Psoas muscle (tissue), 8 donors: Measurements from ENCODE around the gene PSMA2. TPM values are rescaled to one million over a fixed set of nuclear protein-coding genes. Genes with fewer than 3 reads are reported as not detected.

Experiments
- ATAC-seq, 4 donors: fragments of 200-7000 bp; cut with Tn5 transposase; one replicate each; pipeline ENCODE4 v1.9.1; 2020; ENCODE audit warnings: moderate library complexity in 3 of 4, mild to moderate bottlenecking in 2 of 4
- DNase-seq, 2 donors: peaks; one replicate each; pipeline ENCODE4 v3.0.0-alpha.2; 2020
- H3K27ac ChIP-seq: fragments of 200-600 bp; one replicate; pipeline ENCODE4 v1.8.0; 2022
- H3K27me3 ChIP-seq, 3 donors: fragments of 200-600 bp in 1 of 3; one replicate each; pipeline versions ENCODE4 v1.6.1 to v1.8.0; 2013 to 2022; ENCODE audit warnings: low read length in 2 of 3, mild to moderate bottlenecking in 2 of 3, moderate library complexity in 1 of 3; ENCODE audit not compliant: insufficient read depth in 3 of 3
- H3K36me3 ChIP-seq, 2 donors: fragments of 200-600 bp in 1 of 2; one replicate each; pipeline versions ENCODE4 v1.6.1 to v1.8.0; 2013 to 2022; ENCODE audit warnings: low read depth in 1 of 2, mild to moderate bottlenecking in 1 of 2, moderate library complexity in 1 of 2; ENCODE audit not compliant: insufficient read depth in 1 of 2
- H3K4me1 ChIP-seq: fragments of 200-600 bp; one replicate; pipeline ENCODE4 v1.8.0; 2022
- H3K4me3 ChIP-seq: fragments of 200-600 bp; one replicate; pipeline ENCODE4 v1.8.0; 2022; ENCODE audit warnings: mild to moderate bottlenecking
- H3K9me3 ChIP-seq: fragments of 200-600 bp; one replicate; pipeline ENCODE4 v1.8.0; 2022
- WGBS, 3 donors: extraction: QIAGEN DNeasy Blood & Tissue Kit; methylation state at CpG; one replicate each; pipeline versions ENCODE4 v1.1.6 to v1.1.7; 2013; 5-methylcytosine and 5-hydroxymethylcytosine counted together
- intact Hi-C, 2 donors: fragments of 100-400 bp; cut with DNase I; formaldehyde crosslinking; loops; one replicate each; pipeline versions ENCODE4 v1.11.0 to v1.14.2; 2022
- polyA plus RNA-seq, 3 donors: library from polyadenylated mRNA; stranded (reverse); fragments of 200-250 nt; gene quantifications; one replicate each; pipeline ENCODE4 v1.2.3, GENCODE V29; 2013
- total RNA-seq, 4 donors: library from RNA; stranded (reverse); fragmentation: NEBNext Ultra II Directional in 2 of 4; extraction: Animal tissue kit (Norgen Biotek cat#: 25700) in 2 of 4; gene quantifications; one replicate each; pipeline versions ENCODE4 v1.2.1 to v1.2.4, GENCODE V29; 2021 to 2023
- TF ChIP-seq, protein P1 (sequence below): fragments of 200-600 bp; IDR thresholded peaks from one replicate; pipeline ENCODE4 v1.8.0; 2022; ENCODE audit warnings: antibody characterized with exemption
- donor health status: healthy with polysubstance abuse.
- donor health status: DM: no; HTN: no; CAD: no; lungs with moderate emphysema.
- donor health status: Bipolar disorder and iron deficiency.
- donor health status: healthy.
- donor health status: DM: yes; HTN: yes; CAD: no.
- donor health status: DM: no; HTN: no; CAD: no.
- donor health status: DM: no; HTN: no; CAD: no.
- donor health status: DM: yes; HTN: yes; CAD: no.

Gene PSMA2
- total and polyA plus RNA-seq, 7 donors, result 57.4 to 334 (median 145) TPM

DNA sequence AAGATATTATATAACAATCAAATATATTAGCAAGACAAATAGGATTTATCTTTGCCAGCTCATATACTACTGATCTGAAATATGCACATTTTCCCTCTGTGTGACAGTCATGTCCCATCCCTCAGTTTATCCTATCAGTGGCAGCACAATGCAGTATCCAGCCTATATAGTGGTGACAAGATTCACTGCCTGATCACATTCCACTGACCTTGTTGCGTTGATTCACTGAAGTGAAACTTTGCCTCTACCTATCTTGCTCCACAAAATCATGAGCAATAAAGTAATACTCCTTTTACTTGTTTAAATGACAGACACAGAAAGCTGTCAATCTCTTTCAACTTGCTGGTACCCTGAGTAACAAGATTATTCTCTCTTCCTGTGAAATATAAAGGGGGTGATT, 6.3 kb downstream of the PSMA2 start:
- Histone ChIP-seq H3K4me3 (no peak overlapping the region), H3K36me3 (peaks cover 12 to 69% of the 10 kb centered on the region in 2 donors), H3K27me3 (no peaks in the 10 kb centered on the region), H3K9me3 (no peaks in the 10 kb centered on the region), H3K4me1 (peaks cover 18% of the 10 kb centered on the region), H3K27ac (no peak overlapping the region)
- 88 to 100% (median 89%) methylated on average over 1 of the region's 1 CpG for WGBS, 3 donors
- ATAC-seq (no peak), DNase-seq (no peak)
- TF ChIP-seq, protein P1, sequence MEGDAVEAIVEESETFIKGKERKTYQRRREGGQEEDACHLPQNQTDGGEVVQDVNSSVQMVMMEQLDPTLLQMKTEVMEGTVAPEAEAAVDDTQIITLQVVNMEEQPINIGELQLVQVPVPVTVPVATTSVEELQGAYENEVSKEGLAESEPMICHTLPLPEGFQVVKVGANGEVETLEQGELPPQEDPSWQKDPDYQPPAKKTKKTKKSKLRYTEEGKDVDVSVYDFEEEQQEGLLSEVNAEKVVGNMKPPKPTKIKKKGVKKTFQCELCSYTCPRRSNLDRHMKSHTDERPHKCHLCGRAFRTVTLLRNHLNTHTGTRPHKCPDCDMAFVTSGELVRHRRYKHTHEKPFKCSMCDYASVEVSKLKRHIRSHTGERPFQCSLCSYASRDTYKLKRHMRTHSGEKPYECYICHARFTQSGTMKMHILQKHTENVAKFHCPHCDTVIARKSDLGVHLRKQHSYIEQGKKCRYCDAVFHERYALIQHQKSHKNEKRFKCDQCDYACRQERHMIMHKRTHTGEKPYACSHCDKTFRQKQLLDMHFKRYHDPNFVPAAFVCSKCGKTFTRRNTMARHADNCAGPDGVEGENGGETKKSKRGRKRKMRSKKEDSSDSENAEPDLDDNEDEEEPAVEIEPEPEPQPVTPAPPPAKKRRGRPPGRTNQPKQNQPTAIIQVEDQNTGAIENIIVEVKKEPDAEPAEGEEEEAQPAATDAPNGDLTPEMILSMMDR, result no peak
- intact Hi-C loops, result loop anchor here in 1 of 2 donors (10.0 kb wide), 1 partner anchor 789 kb away; no protein-coding TSS in a partner anchor

DNA sequence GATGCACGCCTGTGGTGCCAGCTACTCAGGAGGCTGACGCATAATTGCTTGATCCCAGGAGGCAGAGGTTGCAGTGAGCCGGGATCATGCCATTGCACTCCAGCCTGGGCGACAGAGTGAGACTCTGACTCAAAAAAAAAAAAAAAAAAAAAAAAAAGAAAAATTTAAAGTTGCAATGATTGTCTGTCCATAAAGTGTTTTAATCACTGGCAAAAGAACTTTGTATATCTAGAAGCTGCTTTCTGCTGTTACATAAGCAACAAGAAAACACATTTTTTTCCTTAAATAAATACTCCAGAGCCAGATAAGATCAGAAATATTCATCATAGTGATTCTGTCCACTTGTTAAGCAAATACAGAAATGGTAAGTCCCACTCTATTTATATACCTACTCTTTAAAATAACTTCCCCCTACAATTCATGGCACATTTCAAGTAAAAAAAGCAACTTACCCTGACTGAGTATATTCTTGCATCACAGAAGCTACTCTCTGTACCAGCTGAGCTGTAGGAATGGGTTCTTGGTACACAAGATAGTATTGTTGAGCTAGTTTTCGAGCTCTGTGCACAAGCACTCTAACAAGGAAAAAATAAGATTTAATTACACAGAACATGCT, 7.6 kb downstream of the PSMA2 start:
- no peaks in the 10 kb centered on the region for H3K27me3 ChIP-seq
- H3K9me3 ChIP-seq, result no peaks in the 10 kb centered on the region
- H3K4me3 ChIP-seq, result no peak overlapping the region
- H3K36me3 ChIP-seq, result peaks cover 12 to 82% of the 10 kb centered on the region in 2 donors
- WGBS, 3 donors, result 87 to 96% (median 89%) methylated on average over 5 of the region's 5 CpGs
- no peak overlapping the region for H3K27ac ChIP-seq
- no peak for DNase-seq
- peaks cover 6% of the 10 kb centered on the region for H3K4me1 ChIP-seq
- ATAC-seq, result no peak
- TF ChIP-seq, protein P1, result no peak
- intact Hi-C loops, result loop anchor here in 1 of 2 donors (10.0 kb wide), 1 partner anchor 790 kb away; no protein-coding TSS in a partner anchor

DNA sequence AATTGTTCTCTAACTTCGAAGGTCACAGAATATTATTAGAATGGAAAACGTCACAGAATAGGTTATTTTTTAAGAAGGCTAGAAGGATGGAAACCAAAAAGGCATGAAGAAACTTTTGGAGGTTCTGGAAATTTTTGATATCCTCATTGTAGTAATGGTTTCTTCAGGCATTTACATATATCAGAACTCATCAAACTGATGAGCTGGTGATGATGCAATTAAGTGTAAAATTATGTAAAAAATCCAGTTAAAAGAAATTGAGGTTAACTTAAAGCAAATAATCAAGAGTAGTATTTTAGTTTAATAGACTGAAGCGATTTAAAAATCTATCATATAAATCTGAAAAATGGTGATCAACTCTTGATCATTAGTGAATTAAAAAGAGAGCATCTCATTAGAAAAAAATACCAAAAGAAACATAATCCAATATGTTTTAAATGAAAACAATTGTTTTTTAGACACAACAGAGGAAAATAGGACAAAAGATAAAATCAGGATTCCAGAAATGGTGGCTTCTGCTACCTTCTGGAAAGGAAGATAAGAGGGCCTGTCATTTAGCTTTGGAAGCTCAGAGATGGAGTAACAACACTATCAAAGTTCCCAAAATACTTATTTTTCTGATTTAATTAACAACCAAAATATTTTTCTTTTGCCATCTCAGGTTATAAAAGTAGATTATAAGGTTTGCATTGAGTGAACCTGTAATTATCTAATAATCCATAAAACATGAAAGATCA, 9.8 kb downstream of the PSMA2 start:
- 92 to 96% (median 94%) methylated on average over 3 of the region's 3 CpGs for WGBS, 3 donors

DNA sequence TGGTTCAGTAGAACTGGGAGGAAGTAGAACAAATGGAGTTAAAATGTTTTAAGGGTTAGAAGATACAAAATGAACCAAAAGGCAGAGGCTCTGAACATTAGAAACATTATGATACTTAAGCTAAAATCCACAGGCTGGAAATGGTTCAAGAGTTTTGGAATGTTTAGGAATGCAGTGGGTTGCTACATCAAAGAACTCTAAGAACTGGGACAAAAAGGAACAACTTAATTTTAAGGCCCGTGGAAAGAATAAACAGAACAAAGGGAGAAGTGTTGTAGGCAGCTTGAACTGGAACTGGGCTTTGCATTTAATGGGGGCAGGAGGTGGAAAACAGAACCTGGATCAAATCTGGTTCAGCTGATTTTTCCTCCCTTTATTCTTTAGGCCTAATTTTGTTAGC, 16.6 kb downstream of the PSMA2 start:
- Histone ChIP-seq H3K4me1 (peaks cover 6% of the 10 kb centered on the region), H3K27ac (no peak overlapping the region), H3K4me3 (no peak overlapping the region), H3K27me3 (no peaks in the 10 kb centered on the region), H3K9me3 (no peaks in the 10 kb centered on the region), H3K36me3 (peaks cover 7 to 60% of the 10 kb centered on the region in 2 donors)
- ATAC-seq (no peak), DNase-seq (no peak)
- WGBS, 3 donors, result 46 to 74% (median 47%) methylated on average over 1 of the region's 1 CpG
- TF ChIP-seq, protein P1, result no peak
- intact Hi-C loops, result no loop called here

More for the DNA sequence above, 9.8 kb downstream of the PSMA2 start:
- H3K36me3 ChIP-seq, result peaks cover 13 to 100% of the 10 kb centered on the region in 2 donors
- TF ChIP-seq, protein P1, result no peak
- H3K4me1 ChIP-seq, result no peaks in the 10 kb centered on the region
- no peaks in the 10 kb centered on the region for H3K9me3 ChIP-seq
- H3K27ac ChIP-seq, result no peak overlapping the region
- DNase-seq (no peak), ATAC-seq (no peak)
- intact Hi-C loops, result loop anchor here in 1 of 2 donors (10.0 kb wide), 1 partner anchor 793 kb away; no protein-coding TSS in a partner anchor
- no peak overlapping the region for H3K4me3 ChIP-seq
- H3K27me3 ChIP-seq, result no peaks in the 10 kb centered on the region
